Ovary (tissue), 9 donors: ENCODE results near the gene DNAJC16. TPM values are rescaled to one million over a fixed set of nuclear protein-coding genes. Genes with fewer than 3 reads are reported as not detected.
A peak's percentile ranks its signal among the peaks of the same experiment; 100 is the strongest.

Experiments used
- DNase-seq, 5 donors: peaks; one replicate each; pipeline ENCODE4 v3.0.0-alpha.2; 2019 to 2020
- H3K27ac ChIP-seq, 2 donors: fragments of 200-600 bp; one replicate each; pipeline versions ENCODE4 v1.5.1 to v1.8.0; 2019 to 2022
- H3K27me3 ChIP-seq: fragments of 200-600 bp; one replicate; pipeline ENCODE4 v1.8.0; 2022
- H3K36me3 ChIP-seq: fragments of 200-600 bp; sonication (generic); one replicate; pipeline ENCODE4 v1.5.1; 2019
- H3K4me1 ChIP-seq: one replicate; pipeline ENCODE4 v1.8.1; 2013; ENCODE audit warnings: mild to moderate bottlenecking, moderate library complexity; ENCODE audit not compliant: insufficient read depth
- H3K4me3 ChIP-seq: fragments of 200-600 bp; sonication (generic); one replicate; pipeline ENCODE4 v1.5.1; 2017
- H3K9me3 ChIP-seq, 2 donors: fragments of 200-600 bp in 1 of 2; sonication (generic) in 1 of 2; one replicate each; pipeline versions ENCODE4 v1.5.1 to v1.8.1; 2013 to 2019; ENCODE audit warnings: mild to moderate bottlenecking in 1 of 2, moderate library complexity in 1 of 2
- EP300 ChIP-seq: sonication (generic); formaldehyde crosslinking; IDR thresholded peaks from one replicate; pipeline ENCODE4 v1.6.1; 2017; ENCODE audit warnings: antibody characterized with exemption
- POLR2A ChIP-seq: fragments of 450-650 bp; IDR thresholded peaks from one replicate; pipeline ENCODE4 v1.6.1; 2017; ENCODE audit warnings: antibody characterized with exemption, mild to moderate bottlenecking, moderate library complexity
- WGBS, 3 donors: extraction: QIAGEN DNeasy Blood & Tissue Kit in 1 of 3; methylation state at CpG; one replicate each; pipeline versions ENCODE4 v1.1.5 to v1.1.7; 2013 to 2017; 5-methylcytosine and 5-hydroxymethylcytosine counted together
- intact Hi-C, 4 donors: fragments of 100-400 bp; cut with DNase I; formaldehyde crosslinking; loops; one replicate each; pipeline versions ENCODE4 v1.11.0 to v1.15.1; 2022 to 2023
- polyA plus RNA-seq, 2 donors: library from polyadenylated mRNA; stranded (reverse); fragments of 200-250 nt in 1 of 2; fragments of 350-450 nt in 1 of 2; fragmentation: Illumina TruSeq in 1 of 2; extraction: RNeasy Lipid Tissue Mini Kit (QIAGEN cat#74804) in 1 of 2; gene quantifications; one replicate each; pipeline ENCODE4 v1.2.3, GENCODE V29; 2013 to 2014
- total RNA-seq, 7 donors: library from RNA; depleted of rRNA in 2 of 7; stranded (reverse); fragments of >200 nt in 2 of 7; fragmentation: NEBNext Ultra II Directional in 3 of 7; extraction: Animal tissue kit (Norgen Biotek cat#: 25700) in 3 of 7; gene quantifications; one replicate each; pipeline versions ENCODE4 v1.1.0 to v1.2.4, GENCODE V29; 2016 to 2023
- TF ChIP-seq, protein P1 (sequence below), 3 donors: fragments of 450-650 bp in 2 of 3; fragments of 200-600 bp in 1 of 3; IDR thresholded peaks; one replicate each; pipeline versions ENCODE4 v1.5.1 to v1.8.0; 2016 to 2022; ENCODE audit warnings: antibody characterized with exemption in 3 of 3, mild to moderate bottlenecking in 1 of 3
- donor health status: DM: no; HTN: no; CAD: no; lungs with moderate emphysema.
- donor health status: DM: no; HTN: no; CAD: no.
- donor health status: Bipolar disorder and iron deficiency.
- donor health status: DM: yes; HTN: yes; CAD: no.
- donor health status: DM: no; HTN: no; CAD: no.
- donor health status: DM: yes; HTN: yes; CAD: no.

The DNAJC16 gene
- total and polyA plus RNA-seq, 9 donors = 4.7 to 33.3 (median 17.6) TPM

DNA sequence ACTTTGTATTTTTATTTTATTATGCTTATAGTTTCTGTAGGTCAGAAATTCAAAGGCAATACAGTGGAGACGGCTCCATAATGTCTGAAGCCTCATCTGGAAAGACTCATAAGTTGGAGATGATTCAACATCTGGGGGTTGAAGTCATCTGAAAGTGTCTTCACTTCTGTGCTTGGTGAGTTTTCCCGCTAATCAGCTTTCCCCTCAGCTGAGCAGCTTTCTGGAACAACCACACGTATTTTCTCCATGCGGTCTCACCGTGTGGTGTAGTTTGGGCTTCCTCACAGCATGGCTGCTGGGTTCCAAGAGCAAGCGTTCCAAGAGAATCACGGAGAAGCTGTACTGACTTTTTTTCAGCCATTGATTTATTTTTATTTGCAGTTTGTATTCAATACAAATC, 83.0 kb downstream of the DNAJC16 start:
- H3K4me3 ChIP-seq = no peak overlapping the region
- TF ChIP-seq POLR2A = no peak
- TF ChIP-seq EP300 = no peak
- TF ChIP-seq, protein P1, sequence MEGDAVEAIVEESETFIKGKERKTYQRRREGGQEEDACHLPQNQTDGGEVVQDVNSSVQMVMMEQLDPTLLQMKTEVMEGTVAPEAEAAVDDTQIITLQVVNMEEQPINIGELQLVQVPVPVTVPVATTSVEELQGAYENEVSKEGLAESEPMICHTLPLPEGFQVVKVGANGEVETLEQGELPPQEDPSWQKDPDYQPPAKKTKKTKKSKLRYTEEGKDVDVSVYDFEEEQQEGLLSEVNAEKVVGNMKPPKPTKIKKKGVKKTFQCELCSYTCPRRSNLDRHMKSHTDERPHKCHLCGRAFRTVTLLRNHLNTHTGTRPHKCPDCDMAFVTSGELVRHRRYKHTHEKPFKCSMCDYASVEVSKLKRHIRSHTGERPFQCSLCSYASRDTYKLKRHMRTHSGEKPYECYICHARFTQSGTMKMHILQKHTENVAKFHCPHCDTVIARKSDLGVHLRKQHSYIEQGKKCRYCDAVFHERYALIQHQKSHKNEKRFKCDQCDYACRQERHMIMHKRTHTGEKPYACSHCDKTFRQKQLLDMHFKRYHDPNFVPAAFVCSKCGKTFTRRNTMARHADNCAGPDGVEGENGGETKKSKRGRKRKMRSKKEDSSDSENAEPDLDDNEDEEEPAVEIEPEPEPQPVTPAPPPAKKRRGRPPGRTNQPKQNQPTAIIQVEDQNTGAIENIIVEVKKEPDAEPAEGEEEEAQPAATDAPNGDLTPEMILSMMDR (IDR thresholded peaks at IDR 0.05) = no peak
- WGBS, 3 donors = 78 to 83% (median 81%) methylated on average over 7 of the region's 7 CpGs
- H3K4me1 ChIP-seq = no peaks in the 10 kb centered on the region
- H3K27ac ChIP-seq = no peak overlapping the region
- no peaks in the 10 kb centered on the region for H3K9me3 ChIP-seq
- DNase-seq = no peak
- no peaks in the 10 kb centered on the region for H3K27me3 ChIP-seq
- no peaks in the 10 kb centered on the region for H3K36me3 ChIP-seq
- intact Hi-C loops = loop anchor here in 1 of 4 donors (10.0 kb wide), 1 partner anchor 75 kb away; no protein-coding TSS in a partner anchor

DNA sequence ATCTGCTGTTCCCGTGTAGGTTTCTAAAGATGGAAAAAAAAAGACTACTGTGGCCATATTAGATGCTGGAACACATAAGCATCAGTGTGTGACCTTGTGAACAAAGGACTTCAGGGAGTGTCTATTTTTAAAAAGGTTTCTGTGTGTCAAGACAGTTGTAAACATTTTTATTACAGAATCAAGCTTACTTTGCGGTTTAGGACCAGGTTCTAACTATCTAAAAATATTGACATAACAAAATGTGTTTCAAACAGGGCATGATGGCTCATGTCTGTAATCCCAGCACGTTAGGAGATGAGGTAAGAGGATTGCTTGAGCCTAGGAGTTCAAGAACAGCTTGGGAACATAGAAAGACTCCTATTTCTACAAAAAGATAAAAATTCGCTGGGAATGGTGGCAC, 83.5 kb downstream of the DNAJC16 start:
- DNase-seq = no peak
- H3K36me3 ChIP-seq = no peaks in the 10 kb centered on the region
- no peaks in the 10 kb centered on the region for H3K4me1 ChIP-seq
- intact Hi-C loops = loop anchor here in 1 of 4 donors (10.0 kb wide), 1 partner anchor 75 kb away; no protein-coding TSS in a partner anchor
- H3K4me3 ChIP-seq = no peak overlapping the region
- no peaks in the 10 kb centered on the region for H3K27me3 ChIP-seq
- H3K9me3 ChIP-seq = no peaks in the 10 kb centered on the region
- TF ChIP-seq EP300 (no peak), POLR2A (no peak)
- TF ChIP-seq, protein P1 (IDR thresholded peaks at IDR 0.05) = no peak
- H3K27ac ChIP-seq = no peak overlapping the region
- 33 to 57% (median 35%) methylated on average over 4 of the region's 4 CpGs for WGBS, 3 donors

DNA sequence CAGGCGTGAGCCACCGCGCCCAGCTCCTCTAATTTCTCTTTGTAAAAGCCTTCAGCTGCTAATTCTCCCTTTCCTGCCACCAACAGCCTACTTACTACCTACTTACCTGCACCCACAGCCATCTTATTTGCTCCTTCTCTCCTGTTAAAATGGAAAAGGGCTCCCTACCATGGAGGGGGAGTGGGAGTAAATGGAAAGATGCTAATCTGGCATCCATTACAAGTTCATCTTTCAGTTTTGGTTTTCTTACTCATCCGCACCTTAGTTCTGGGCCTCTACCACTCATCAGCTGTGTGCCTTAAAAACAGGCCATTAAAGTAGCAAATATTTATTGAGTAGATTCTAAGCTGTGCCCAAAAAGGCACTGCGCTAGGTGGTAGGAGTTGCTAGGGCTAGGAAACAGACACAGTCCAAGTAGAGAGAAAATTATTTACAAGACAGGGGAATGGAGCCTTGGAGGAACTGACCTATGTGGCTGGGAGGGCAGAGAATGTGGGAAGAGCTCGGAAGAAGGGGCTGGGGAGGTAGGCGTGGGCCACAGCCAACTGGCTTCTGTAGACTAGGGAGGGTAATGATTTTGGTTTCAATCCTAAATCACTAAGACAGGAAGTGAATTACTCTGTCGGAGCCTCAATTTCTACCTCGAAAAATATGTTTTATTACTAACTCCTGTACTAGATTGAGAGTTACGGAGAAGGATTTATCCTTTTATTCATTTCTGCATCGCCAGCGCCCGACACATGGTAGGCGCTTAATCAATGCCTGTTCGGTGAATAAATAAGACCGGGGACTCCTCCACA, 89.9 kb downstream of the DNAJC16 start:
- WGBS, 3 donors = 18 to 22% (median 20%) methylated on average over 16 of the region's 16 CpGs
- DNase-seq = peak in 4 of 5 donors; percentile 30 to 52 (median 42)
- intact Hi-C loops = loop anchor here in 1 of 4 donors (5.0 to 10.0 kb wide), 2 partner anchors 66 to 82 kb away; partner anchors contain the start of gene PLEKHM2

More for the DNA sequence above, 89.9 kb downstream of the DNAJC16 start:
- Histone ChIP-seq H3K36me3 (no peaks in the 10 kb centered on the region), H3K27ac (peak overlapping the region in 1 of 2 donors; percentile 88), H3K4me1 (peaks cover 5% of the 10 kb centered on the region), H3K4me3 (peak overlapping the region; percentile 49), H3K27me3 (no peaks in the 10 kb centered on the region), H3K9me3 (no peaks in the 10 kb centered on the region)
- TF ChIP-seq POLR2A = no peak
- peak; percentile 28 for TF ChIP-seq EP300
- TF ChIP-seq, protein P1 (IDR thresholded peaks at IDR 0.05) = no peak
